Right ventricle myocardium superior (tissue), 1 donor: ENCODE measurements around the gene BAX. TPM values are rescaled to one million over a fixed set of nuclear protein-coding genes. Genes with fewer than 3 reads are reported as not detected.

ENCODE experiments used
- ATAC-seq: fragments of 200-7000 bp; cut with Tn5 transposase; one replicate; pipeline ENCODE4 v1.9.1; 2020; ENCODE audit warnings: mild to moderate bottlenecking; ENCODE audit not compliant: poor library complexity
- DNase-seq: peaks from one replicate; pipeline ENCODE4 v3.0.0-alpha.2; 2020
- intact Hi-C: fragments of 100-400 bp; cut with DNase I; formaldehyde crosslinking; loops from one replicate; pipeline ENCODE4 v1.11.2; 2022
- total RNA-seq: library from RNA; stranded (reverse); fragmentation: NEBNext Ultra II Directional; extraction: Animal tissue kit (Norgen Biotek cat#: 25700); gene quantifications from one replicate; pipeline ENCODE4 v1.2.1, GENCODE V29; 2021
- donor health status: DM: no; HTN: yes; CAD: no; lungs with severe emphysema.

Gene BAX
- total RNA-seq, 1 donor from 2014 or later, result 21.5 TPM

- ATAC-seq (no peak), DNase-seq (no peak)
- intact Hi-C loops, result no loop called here
These were observed 3.3 kb downstream of the BAX start for GRCh38 chr19:48958006-48958405.

GRCh38 chr19:48959341-48960239 lies 4.9 kb downstream of the BAX start:
- intact Hi-C loops, result no loop called here
- no peak for ATAC-seq

GRCh38 chr19:48961051-48961649 lies 6.5 kb downstream of the BAX start:
- ATAC-seq (no peak), DNase-seq (no peak)
- intact Hi-C loops, result no loop called here

More at GRCh38 chr19:48959341-48960239, 4.9 kb downstream of the BAX start:
- DNase-seq, result no peak

GRCh38 chr19:48961673-48962028 lies 7.0 kb downstream of the BAX start:
- DNase-seq (no peak), ATAC-seq (no peak)
- intact Hi-C loops, result no loop called here

- intact Hi-C loops, result no loop called here
- ATAC-seq, result no peak
- DNase-seq, result peak; percentile 78
These were observed 7.6 kb downstream of the BAX start for GRCh38 chr19:48962029-48962848.

- intact Hi-C loops, result no loop called here
- ATAC-seq (no peak), DNase-seq (no peak)
These were observed 8.1 kb downstream of the BAX start for GRCh38 chr19:48962849-48963165.

- intact Hi-C loops, result no loop called here
- ATAC-seq, result peak; percentile 22
- DNase-seq, result peak; percentile 85
These were observed 8.9 kb downstream of the BAX start for GRCh38 chr19:48963371-48964204.

GRCh38 chr19:48964205-48965039 lies 9.7 kb downstream of the BAX start:
- intact Hi-C loops, result loop anchor here (5.0 kb wide), 1 partner anchor 92 kb away; the partner anchor contains the start of gene PPP1R15A
- ATAC-seq (no peak), DNase-seq (no peak)

- DNase-seq (peak; percentile 99), ATAC-seq (peak; percentile 87)
- intact Hi-C loops, result loop anchor here (5.0 kb wide), 1 partner anchor 93 kb away; the partner anchor contains the start of gene PPP1R15A
These were observed 10.5 kb downstream of the BAX start, which contains the start of gene FTL for GRCh38 chr19:48965040-48965805. Gene FTL, plus strand, starts transcription at chr19:48965309. Its CDS starts 199 bp downstream, at chr19:48965508.

GRCh38 chr19:48965806-48966540 lies 11.3 kb downstream of the BAX start:
- DNase-seq (peak; percentile 94), ATAC-seq (peak; percentile 66)
- intact Hi-C loops, result loop anchor here (5.0 kb wide), 1 partner anchor 94 kb away; the partner anchor contains the start of gene PPP1R15A

GRCh38 chr19:48966541-48967345 lies 12.1 kb downstream of the BAX start:
- intact Hi-C loops, result loop anchor here (5.0 kb wide), 1 partner anchor 94 kb away; the partner anchor contains the start of gene PPP1R15A
- no peak for ATAC-seq
- no peak for DNase-seq

GRCh38 chr19:48967346-48968178 lies 12.9 kb downstream of the BAX start:
- DNase-seq (peak; percentile 61), ATAC-seq (peak; percentile 1)
- intact Hi-C loops, result loop anchor here (5.0 kb wide), 1 partner anchor 95 kb away; the partner anchor contains the start of gene PPP1R15A

GRCh38 chr19:48968179-48968661 lies 13.5 kb downstream of the BAX start:
- intact Hi-C loops, result loop anchor here (5.0 kb wide), 1 partner anchor 96 kb away; the partner anchor contains the start of gene PPP1R15A
- ATAC-seq (no peak), DNase-seq (no peak)

- DNase-seq (peak; percentile 58), ATAC-seq (no peak)
- intact Hi-C loops, result loop anchor here (5.0 kb wide), 1 partner anchor 97 kb away; the partner anchor contains the start of gene PPP1R15A
These were observed 14.1 kb downstream of the BAX start for GRCh38 chr19:48968813-48969218.
